Fibroblast of villous mesenchyme (primary cell): ENCODE measurements around the gene TTC5. TPM values are rescaled to one million over a fixed set of nuclear protein-coding genes. Genes with fewer than 3 reads are reported as not detected.
A peak's percentile ranks its signal among the peaks of the same experiment; 100 is the strongest.
"Not testable (repeated sequence)": the region's sequence is repeated elsewhere in the genome, so short reads cannot be mapped to it uniquely, and the experiment has no call there.

Experiments used
- DNase-seq: peaks from one replicate; pipeline ENCODE4 v3.0.0-alpha.2; 2010; ENCODE audit warnings: low read depth
- H3K4me3 ChIP-seq: 2 replicates; pipeline ENCODE4 v1.5.1; 2011; ENCODE audit warnings: low read depth, mild to moderate bottlenecking, low read length
- CTCF ChIP-seq: IDR thresholded peaks from 2 replicates; pipeline ENCODE4 v1.5.1; 2012; ENCODE audit warnings: low read depth, mild to moderate bottlenecking, low read length; ENCODE audit not compliant: insufficient read depth
- small RNA-seq: library from RNA; depleted of rRNA; stranded (forward); fragments of <200 nt; gene quantifications from one replicate; pipeline ENCODE3, GENCODE V24; 2012
- total RNA-seq: library from RNA; depleted of rRNA; stranded (reverse); fragments of >200 nt; gene quantifications from 2 replicates; pipeline ENCODE4 v1.2.3, GENCODE V29; 2012

TTC5 gene
- total RNA-seq, 1 donor: 16.8 TPM

GRCh38 chr14:20277409-20277808, 28.3 kb downstream of the TTC5 start:
- H3K4me3 ChIP-seq: no peak overlapping the region
- no peak for TF ChIP-seq CTCF
- no peak for DNase-seq

GRCh38 chr14:20274062-20274461, 31.7 kb downstream of the TTC5 start:
- no peak overlapping the region for H3K4me3 ChIP-seq
- no peak for DNase-seq
- TF ChIP-seq CTCF: no peak

GRCh38 chr14:20264361-20264760, 41.4 kb downstream of the TTC5 start:
- not testable (repeated sequence) for DNase-seq, H3K4me3 ChIP-seq

- no peak for TF ChIP-seq CTCF
- DNase-seq: peak; percentile 23
- no peak overlapping the region for H3K4me3 ChIP-seq
Measured at GRCh38 chr14:20262642-20263128, 43.1 kb downstream of the TTC5 start.

GRCh38 chr14:20247646-20248246, 58.0 kb downstream of the TTC5 start:
- DNase-seq: no peak
- TF ChIP-seq CTCF: no peak
- H3K4me3 ChIP-seq: no peak overlapping the region

Small RNAs within 50 kb of the gene (small RNA-seq; reads per million reads assigned to genes)
- gene SNORA79B (2.7 reads per million, percentile 65 among the genes with 10 or more reads in this experiment), gene SNORD126 (255 reads per million, percentile 98 among the genes with 10 or more reads in this experiment)

Other genes starting within 250 kb of the TTC5 start
- not detected in 2 replicates for gene OR4L1, start 245.9 kb downstream of the TTC5 start, total RNA-seq
- not detected in 2 replicates for gene OR4K17, start 195.2 kb downstream of the TTC5 start, total RNA-seq
- gene OR4N5, start 167.1 kb downstream of the TTC5 start, total RNA-seq: not detected in 2 replicates
- gene OR11G2, start 115.1 kb downstream of the TTC5 start, total RNA-seq: not detected in 2 replicates
- gene OR11H6, start 82.2 kb downstream of the TTC5 start, total RNA-seq: not detected in 2 replicates
- not detected in 2 replicates for gene OR11H7, start 77.0 kb downstream of the TTC5 start, total RNA-seq
- gene OR11H4, start 66.7 kb downstream of the TTC5 start, total RNA-seq: not detected in 2 replicates
- gene CCNB1IP1, start 27.3 kb upstream of the TTC5 start, total RNA-seq: 40.9 and 49.7 TPM in 2 replicates
- 11.9 and 12.5 TPM in 2 replicates for gene PARP2, start 37.7 kb upstream of the TTC5 start, total RNA-seq
- 17.7 and 22.0 TPM in 2 replicates for gene TEP1, start 107.5 kb upstream of the TTC5 start, total RNA-seq
- under 0.01 and 0.43 TPM in 2 replicates for gene KLHL33, start 130.2 kb upstream of the TTC5 start, total RNA-seq
- 36.3 and 41.2 TPM in 2 replicates for gene OSGEP, start 148.9 kb upstream of the TTC5 start, total RNA-seq
- gene APEX1, start 149.3 kb upstream of the TTC5 start, total RNA-seq: 29.0 and 34.1 TPM in 2 replicates
- gene PIP4P1, start 155.5 kb upstream of the TTC5 start, total RNA-seq: 20.7 and 35.4 TPM in 2 replicates
- gene PNP, start 163.5 kb upstream of the TTC5 start, total RNA-seq: 22.2 and 32.4 TPM in 2 replicates
- gene RNASE10, start 199.6 kb upstream of the TTC5 start, total RNA-seq: not detected in 2 replicates